HUES48 (cell line): ENCODE data around the gene IRF5.
"Not testable (repeated sequence)": the region's sequence is repeated elsewhere in the genome, so short reads cannot be mapped to it uniquely, and the experiment has no call there.

Experiments used
- H3K27ac ChIP-seq: one replicate; pipeline ENCODE4 v1.7.0; 2013; ENCODE audit warnings: low read depth, low read length, inconsistent platforms
- H3K27me3 ChIP-seq: 2 replicates; pipeline ENCODE4 v1.6.1; 2013; ENCODE audit warnings: mild to moderate bottlenecking, low read length; ENCODE audit not compliant: control insufficient read depth, insufficient read depth
- H3K36me3 ChIP-seq: 2 replicates; pipeline ENCODE4 v1.6.1; 2013; ENCODE audit warnings: low read length; ENCODE audit not compliant: control insufficient read depth, insufficient read depth
- H3K4me1 ChIP-seq: 2 replicates; pipeline ENCODE4 v1.6.1; 2013; ENCODE audit warnings: mild to moderate bottlenecking, low read length; ENCODE audit not compliant: control insufficient read depth, insufficient read depth
- H3K4me3 ChIP-seq: 2 replicates; pipeline ENCODE4 v1.5.1; 2013; ENCODE audit warnings: mild to moderate bottlenecking, low read depth, low read length
- H3K9ac ChIP-seq: 2 replicates; pipeline ENCODE4 v1.6.1; 2013; ENCODE audit warnings: mild to moderate bottlenecking, low read depth, low read length, moderate library complexity
- H3K9me3 ChIP-seq: 2 replicates; pipeline ENCODE4 v1.6.1; 2013; ENCODE audit warnings: low read length; ENCODE audit not compliant: control insufficient read depth, insufficient read depth

Gene IRF5

DNA sequence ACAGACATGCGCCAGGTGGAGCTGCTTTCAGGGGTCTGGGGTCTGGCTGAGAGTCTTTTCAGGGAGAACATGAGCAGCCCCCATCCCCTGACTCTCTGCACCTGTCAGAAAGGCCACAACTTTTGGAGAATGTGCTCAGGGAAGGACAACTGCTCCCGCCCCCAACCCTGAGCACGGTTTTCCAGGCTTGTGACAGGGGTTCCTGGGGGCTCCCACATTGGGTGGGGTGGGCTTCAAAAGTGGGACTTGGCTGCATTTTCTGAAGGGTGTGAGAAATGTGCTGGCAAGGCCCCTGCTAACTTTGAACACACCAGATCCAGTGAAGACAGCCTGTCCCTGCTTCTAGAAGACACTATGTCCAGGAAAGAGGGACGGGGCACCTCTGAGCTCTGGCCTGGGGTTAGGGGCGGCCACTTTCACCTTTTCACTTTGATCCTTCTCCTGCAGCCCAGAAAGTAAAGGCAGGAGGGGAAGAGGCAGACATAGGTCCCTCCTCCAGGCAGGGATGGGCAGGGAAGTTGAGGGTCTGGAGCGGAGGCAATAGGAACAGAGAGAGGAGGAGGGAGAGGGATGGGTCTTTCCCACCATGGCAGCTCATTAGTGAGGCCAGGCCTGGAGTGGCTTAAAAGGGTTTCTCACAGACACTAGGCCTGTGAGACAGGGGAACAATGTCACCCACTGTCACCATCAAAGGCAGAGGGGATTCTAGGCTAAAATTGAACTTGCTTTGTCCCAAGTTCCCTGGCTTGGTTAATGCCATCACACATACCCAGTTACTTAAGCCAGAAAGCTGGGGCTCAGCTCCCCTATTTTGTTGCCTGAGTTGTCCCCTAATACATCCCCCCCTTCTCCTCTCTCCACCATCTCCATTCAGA lies 28.7 kb upstream of the IRF5 start:
- no peak overlapping the region for H3K27ac ChIP-seq
- H3K4me3 ChIP-seq, result peak overlapping the region; percentile 61
- H3K9ac ChIP-seq, result no peak overlapping the region
- peaks cover 44% of the 10 kb centered on the region for H3K27me3 ChIP-seq
- no peaks in the 10 kb centered on the region for H3K36me3 ChIP-seq
- peaks cover 13% of the 10 kb centered on the region for H3K4me1 ChIP-seq
- no peaks in the 10 kb centered on the region for H3K9me3 ChIP-seq

DNA sequence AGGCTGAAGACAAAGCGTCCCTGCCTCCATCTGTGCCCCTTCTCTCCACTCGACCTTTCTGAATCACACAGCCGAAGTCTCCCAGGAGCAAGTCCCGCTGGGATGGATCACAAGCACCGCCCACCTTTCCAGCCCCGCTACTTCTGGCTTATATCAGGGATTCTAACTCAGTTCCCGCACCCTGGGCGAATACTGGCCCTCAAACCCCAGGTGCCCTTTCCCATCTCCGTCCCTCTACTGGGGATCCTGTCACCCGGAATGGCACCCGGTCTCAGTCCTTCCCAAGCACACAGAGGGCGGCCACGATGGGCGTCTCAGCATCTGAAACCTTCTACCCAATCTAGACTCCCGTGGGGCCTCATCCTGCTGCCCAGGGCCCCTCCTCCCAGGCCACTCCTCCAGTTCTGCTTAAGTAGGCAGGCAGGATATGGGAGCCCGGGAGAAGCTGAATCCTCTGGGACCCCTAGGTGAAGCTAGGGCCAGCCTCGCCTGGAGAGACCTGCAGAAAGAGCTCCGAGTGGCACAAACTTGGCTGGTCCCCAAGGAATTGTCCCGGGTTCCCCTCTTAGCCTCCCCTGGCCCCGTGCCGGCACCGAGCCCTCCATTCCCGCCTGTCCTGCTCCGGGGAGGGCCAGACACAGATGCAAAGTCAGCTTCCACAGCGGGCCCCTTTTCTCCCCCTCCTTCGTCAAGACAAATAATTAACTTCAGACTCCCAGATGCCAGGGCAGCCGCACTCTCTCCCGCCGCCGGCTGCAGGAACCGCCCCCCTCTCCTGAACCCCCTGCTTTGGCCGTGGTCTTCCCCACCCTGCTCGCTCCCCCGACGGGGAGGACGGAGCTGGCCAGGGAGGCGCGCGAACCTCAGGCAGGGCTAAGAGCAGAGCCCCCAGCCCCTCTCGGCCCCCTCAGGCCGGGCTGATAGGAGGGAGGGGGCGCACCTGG lies 27.8 kb upstream of the IRF5 start:
- H3K4me1 ChIP-seq, result peaks cover 18% of the 10 kb centered on the region
- H3K4me3 ChIP-seq, result peak overlapping the region; percentile 61
- H3K27me3 ChIP-seq, result peaks cover 53% of the 10 kb centered on the region
- H3K36me3 ChIP-seq, result no peaks in the 10 kb centered on the region
- H3K9ac ChIP-seq, result no peak overlapping the region
- no peaks in the 10 kb centered on the region for H3K9me3 ChIP-seq
- peak overlapping the region; percentile 37 for H3K27ac ChIP-seq

DNA sequence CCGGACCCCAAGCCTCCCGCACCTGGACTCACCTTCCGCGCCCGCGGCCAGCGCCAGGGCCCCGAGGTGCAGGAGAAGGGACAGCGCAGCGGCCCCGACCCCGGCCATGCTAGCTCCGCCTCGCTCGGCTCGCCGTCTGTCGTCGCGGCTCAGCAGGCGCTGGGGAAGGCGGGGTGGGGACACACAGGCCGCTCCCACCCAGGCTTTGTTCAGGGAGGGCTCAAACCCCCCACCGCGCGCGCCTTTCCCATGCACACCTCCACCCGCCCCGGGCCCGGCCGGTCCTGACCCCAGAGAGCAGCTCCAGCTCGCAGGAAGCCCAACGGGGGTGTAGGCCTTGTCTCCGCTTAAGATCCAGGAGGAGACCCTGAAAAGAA lies 27.2 kb upstream of the IRF5 start, which contains the start of gene KCP:
Gene KCP (minus strand): TSS at position 141 of the 377 bp plus-strand sequence. CDS start 33 bp downstream, at position 108.
- Histone ChIP-seq H3K27ac (peak within 1 kb of the TSS; percentile 53), H3K4me1 (peaks cover 18% of the 10 kb centered on the region), H3K36me3 (no peaks in the 10 kb centered on the region), H3K4me3 (peak within 1 kb of the TSS; percentile 61), H3K27me3 (peaks cover 58% of the 10 kb centered on the region), H3K9me3 (no peaks in the 10 kb centered on the region), H3K9ac (no peak within 1 kb of the TSS)

DNA sequence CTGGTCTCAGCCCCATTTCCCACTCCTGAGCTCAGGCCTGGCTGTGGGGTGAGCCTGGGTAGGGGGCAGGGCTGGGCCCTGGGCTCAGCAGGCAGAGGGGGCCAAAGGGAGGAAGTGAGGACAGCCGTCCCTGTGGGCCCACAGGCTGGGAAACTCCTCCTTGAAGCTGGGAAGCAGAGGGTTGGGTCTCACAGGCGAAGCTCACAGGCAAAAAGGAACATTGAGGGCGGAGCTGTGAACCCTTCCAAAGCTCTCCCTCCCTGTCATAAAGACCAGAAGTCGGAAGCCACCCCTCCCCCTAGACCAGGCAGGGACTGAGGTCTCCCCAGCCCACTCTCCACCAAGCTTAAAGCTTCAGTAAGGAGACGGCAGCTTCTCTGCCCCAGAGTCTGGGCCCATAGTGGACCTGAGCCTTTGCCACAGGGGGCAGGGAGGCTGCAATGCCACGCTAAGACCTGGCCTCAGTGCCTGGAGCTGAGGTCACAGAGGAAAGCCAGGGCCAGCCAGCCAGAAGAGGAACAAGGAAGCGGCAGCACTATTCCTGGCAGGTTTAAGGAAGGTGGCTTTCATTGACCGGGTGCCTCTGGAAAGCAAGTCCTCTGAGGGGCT lies 26.2 kb upstream of the IRF5 start:
- H3K9me3 ChIP-seq, result no peaks in the 10 kb centered on the region
- H3K4me3 ChIP-seq, result no peak overlapping the region
- H3K4me1 ChIP-seq, result peaks cover 18% of the 10 kb centered on the region
- peaks cover 68% of the 10 kb centered on the region for H3K27me3 ChIP-seq
- H3K36me3 ChIP-seq, result no peaks in the 10 kb centered on the region
- peak overlapping the region; percentile 53 for H3K27ac ChIP-seq
- H3K9ac ChIP-seq, result no peak overlapping the region

DNA sequence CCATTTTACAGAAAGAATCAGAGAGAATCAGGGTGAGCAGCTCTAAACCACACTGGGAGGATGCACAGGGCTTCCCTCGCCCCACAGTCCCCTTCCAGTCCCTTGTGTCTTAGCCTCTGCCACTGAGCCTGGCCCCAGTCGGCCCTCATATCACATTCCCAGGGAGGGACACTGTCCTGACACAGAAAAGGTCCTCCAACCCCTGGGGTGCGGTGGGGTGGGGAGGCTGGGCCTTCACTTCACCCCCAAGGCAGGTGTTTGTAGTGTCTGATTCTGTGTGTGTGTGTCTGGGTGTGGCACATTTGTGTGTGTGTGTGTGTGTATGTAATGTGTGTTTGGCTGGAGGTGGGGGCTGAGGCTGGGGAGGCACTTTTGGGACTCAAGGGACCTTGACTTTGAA lies 25.4 kb upstream of the IRF5 start:
- Histone ChIP-seq H3K27ac (no peak overlapping the region), H3K36me3 (no peaks in the 10 kb centered on the region), H3K4me3 (no peak overlapping the region), H3K9me3 (no peaks in the 10 kb centered on the region), H3K4me1 (peaks cover 18% of the 10 kb centered on the region), H3K9ac (no peak overlapping the region), H3K27me3 (peaks cover 75% of the 10 kb centered on the region)

DNA sequence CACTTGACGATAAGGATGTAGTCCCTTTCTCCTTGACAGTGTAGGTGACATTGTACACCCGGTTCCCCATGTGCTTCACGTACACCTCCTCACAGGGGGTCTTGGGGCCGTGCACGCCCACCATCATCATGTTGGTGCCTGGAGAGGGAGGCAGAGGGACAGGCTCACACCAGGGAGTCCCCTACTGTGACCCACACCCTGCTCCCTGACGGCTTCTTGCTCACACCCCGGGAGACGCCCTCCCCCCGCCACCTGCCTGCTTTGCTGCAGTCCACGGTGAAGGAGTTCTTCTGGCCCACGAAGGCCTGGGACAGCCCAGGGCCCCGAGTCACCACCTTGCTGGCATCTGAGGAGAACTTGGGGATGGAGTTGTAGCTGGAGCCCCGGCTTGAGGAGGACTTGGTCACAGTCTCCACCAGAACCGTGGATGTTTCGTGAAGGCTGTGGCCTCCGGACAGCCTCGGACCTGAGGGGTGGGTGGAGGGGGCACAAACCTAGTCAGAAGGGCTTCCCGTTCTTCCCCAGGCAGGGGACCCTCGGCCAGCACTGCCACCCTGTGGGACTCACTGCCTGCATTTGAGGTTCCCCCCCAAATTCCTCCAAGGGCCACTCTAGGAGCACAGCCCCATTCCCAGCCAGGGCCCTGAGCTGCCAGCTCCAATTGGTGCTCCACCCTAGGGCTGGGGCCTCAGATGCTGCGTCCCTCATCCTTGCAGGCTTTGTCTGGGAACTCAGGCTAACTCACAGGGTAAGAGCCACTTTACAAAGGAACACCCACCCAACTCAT lies 24.8 kb upstream of the IRF5 start:
- not testable (repeated sequence) for H3K9me3 ChIP-seq, H3K9ac ChIP-seq, H3K4me3 ChIP-seq, H3K36me3 ChIP-seq, H3K27ac ChIP-seq
- peaks cover 76% of the 10 kb centered on the region for H3K27me3 ChIP-seq
- H3K4me1 ChIP-seq, result peaks cover 18% of the 10 kb centered on the region

DNA sequence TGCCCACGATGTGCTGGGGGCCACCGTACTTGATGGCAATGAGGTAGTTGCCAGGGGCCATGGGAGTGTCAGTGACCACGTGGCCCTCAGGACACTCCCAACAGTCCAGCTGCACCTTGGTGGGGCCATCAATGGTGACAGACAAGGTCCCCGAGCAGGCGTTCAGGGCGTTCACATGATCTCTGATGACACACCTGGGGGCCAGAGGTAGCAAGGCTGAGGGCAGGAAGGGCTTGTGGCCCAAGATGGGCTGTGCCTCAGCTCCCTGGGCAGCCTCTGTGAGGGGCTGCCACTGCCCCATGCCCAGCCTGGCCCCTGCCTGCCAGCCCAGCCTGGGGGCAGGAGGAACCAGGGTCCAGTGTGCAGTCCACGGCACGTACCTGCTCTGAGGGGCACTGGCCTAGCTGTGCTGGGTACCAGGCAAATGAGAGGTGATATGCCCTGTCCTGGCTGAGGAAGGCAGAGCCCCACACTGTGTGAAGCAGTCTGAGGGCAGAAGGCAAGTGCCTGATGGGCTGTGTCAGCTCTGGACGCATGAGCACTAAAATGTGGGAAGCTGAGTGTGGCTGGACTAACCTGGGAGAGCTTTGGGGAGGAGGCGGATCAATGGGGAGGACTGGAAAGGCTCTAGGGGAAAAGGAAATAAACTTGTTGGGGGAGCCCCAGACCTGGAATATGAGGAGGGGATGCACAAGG lies 23.7 kb upstream of the IRF5 start:
- H3K9me3 ChIP-seq, result no peaks in the 10 kb centered on the region
- H3K4me3 ChIP-seq, result no peak overlapping the region
- H3K36me3 ChIP-seq, result no peaks in the 10 kb centered on the region
- H3K4me1 ChIP-seq, result peaks cover 18% of the 10 kb centered on the region
- peaks cover 75% of the 10 kb centered on the region for H3K27me3 ChIP-seq
- no peak overlapping the region for H3K27ac ChIP-seq
- H3K9ac ChIP-seq, result no peak overlapping the region

DNA sequence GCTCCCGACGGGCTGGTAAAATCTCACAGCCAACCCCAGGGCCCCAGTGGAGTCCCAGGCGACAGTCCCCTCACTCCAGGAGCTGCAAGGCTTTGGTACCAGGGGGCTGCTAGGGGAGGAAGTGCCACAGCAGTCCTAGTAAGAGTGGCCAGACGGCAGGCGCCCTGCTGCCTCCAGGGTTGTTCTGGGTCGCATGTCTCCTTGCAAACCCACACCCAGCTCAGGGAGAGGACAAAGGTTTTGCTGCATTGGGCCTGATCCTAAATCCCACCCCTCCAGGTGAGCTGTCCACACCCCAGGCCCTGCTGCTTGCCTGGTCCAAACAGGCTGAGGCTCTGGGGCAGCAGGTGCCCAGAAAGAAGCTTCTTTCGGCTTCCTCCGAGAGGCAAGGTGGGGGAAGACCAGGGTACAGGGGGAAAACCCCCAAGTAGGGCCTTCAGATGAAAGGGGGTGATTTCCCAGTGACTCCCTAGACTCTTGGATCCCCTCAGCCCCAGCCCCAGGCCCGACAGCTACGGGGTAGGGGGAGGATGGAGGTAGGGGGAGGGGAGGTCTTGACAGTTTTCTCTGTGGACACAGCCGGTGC lies 23.1 kb upstream of the IRF5 start:
- H3K4me3 ChIP-seq, result no peak overlapping the region
- no peaks in the 10 kb centered on the region for H3K9me3 ChIP-seq
- H3K36me3 ChIP-seq, result no peaks in the 10 kb centered on the region
- no peak overlapping the region for H3K27ac ChIP-seq
- no peak overlapping the region for H3K9ac ChIP-seq
- H3K4me1 ChIP-seq, result peaks cover 18% of the 10 kb centered on the region
- peaks cover 68% of the 10 kb centered on the region for H3K27me3 ChIP-seq

DNA sequence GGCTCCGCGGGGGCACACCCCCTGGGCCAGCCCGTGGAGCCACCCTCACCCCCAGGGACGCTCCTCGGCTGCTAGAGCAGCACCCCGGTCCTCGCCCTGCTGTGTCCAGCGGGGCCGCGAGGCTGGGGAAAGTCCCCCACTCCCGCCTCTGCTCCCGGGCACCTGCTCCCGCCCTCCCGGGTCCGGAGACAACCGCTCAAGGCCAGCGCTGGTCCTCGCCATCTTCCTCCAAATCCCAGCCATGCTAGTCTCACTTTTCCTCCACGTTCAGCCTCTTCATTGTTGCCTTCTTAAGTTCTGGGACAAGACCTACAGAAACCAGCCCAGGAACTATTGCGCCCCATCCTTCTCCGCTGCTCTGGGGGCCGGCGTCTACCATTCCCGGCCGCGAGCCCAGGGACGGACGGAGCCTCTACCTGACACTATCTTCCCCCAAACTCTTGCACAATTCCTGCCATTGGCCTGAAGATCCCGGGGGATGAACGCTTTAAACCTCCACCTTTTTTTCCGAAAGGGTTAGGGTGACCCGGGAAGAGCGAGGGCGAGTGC lies 22.4 kb upstream of the IRF5 start:
- H3K27me3 ChIP-seq, result peaks cover 62% of the 10 kb centered on the region
- no peak overlapping the region for H3K27ac ChIP-seq
- H3K36me3 ChIP-seq, result no peaks in the 10 kb centered on the region
- H3K9ac ChIP-seq, result no peak overlapping the region
- H3K4me1 ChIP-seq, result peaks cover 18% of the 10 kb centered on the region
- H3K9me3 ChIP-seq, result no peaks in the 10 kb centered on the region
- peak overlapping the region; percentile 61 for H3K4me3 ChIP-seq
